HG03571 (cell line): ENCODE data around the gene GRB7.

Experiments used
- ATAC-seq: cut with Tn5 transposase; IDR thresholded peaks from one replicate; pipeline ENCODE4 v1.9.1; 2021; ENCODE audit not compliant: unreplicated experiment

GRB7 gene

DNA sequence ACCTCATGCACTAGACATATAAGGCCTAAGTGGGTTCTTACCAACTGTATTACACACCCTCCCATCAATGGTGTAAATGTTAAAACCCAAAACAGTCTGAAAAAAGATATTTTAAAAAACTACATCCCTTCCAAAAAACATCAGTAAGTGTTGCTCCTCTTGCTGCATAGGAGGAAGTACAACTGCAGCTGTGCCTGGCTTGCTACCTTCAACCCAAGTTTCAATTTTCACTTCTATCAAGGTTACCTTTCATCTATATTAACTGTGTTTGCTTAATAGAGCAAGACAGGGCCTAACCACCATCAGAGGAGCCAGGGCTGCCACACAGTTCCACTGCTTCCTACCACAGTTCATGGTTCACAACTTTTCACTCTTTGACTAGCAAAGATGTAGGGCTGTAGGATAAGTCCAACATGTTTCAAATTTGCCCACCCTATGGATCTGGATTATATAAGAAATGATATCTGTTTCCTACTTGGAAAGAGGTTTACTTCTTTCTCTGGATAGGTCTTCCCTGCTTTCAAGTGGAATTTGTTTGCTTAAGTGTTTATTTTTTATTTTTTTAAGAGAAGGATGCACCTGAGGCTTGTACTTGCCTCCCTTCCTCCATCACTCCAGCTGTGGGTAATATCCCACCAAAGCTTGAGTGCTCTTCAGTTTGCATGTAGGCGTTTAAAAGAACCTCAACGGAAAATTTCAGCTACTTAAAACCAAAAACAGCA, 56.7 kb downstream of the GRB7 start:
- ATAC-seq: peak; percentile 88
